ENCODE results near the gene IL16.

The IL16 gene

GRCh38 chr15:81296186-81296585, 99.5 kb downstream of the IL16 start:
- Mint-ChIP-seq H3K4me1 (peaks cover 91% of the 10 kb centered on the region), H3K27me3 (no peaks in the 10 kb centered on the region), H3K27ac (peak overlapping the region; percentile 99), H3K4me3 (peak overlapping the region; percentile 95), H3K9me3 (no peaks in the 10 kb centered on the region), H3K36me3 (peaks cover 7% of the 10 kb centered on the region)

- Mint-ChIP-seq H3K27ac (peak overlapping the region; percentile 99), H3K4me3 (peak overlapping the region; percentile 95), H3K36me3 (peaks cover 8% of the 10 kb centered on the region), H3K27me3 (no peaks in the 10 kb centered on the region), H3K4me1 (peaks cover 91% of the 10 kb centered on the region), H3K9me3 (no peaks in the 10 kb centered on the region)
These were observed 100.0 kb downstream of the IL16 start for GRCh38 chr15:81296673-81297072.

- Mint-ChIP-seq H3K4me3 (peak overlapping the region; percentile 95), H3K27ac (peak overlapping the region; percentile 99), H3K9me3 (no peaks in the 10 kb centered on the region), H3K4me1 (peaks cover 91% of the 10 kb centered on the region), H3K27me3 (no peaks in the 10 kb centered on the region), H3K36me3 (peaks cover 13% of the 10 kb centered on the region)
These were observed 100.5 kb downstream of the IL16 start for GRCh38 chr15:81297147-81297572.

GRCh38 chr15:81297603-81298575, 101.2 kb downstream of the IL16 start:
- H3K4me1 Mint-ChIP-seq, result peaks cover 91% of the 10 kb centered on the region
- H3K9me3 Mint-ChIP-seq, result no peaks in the 10 kb centered on the region
- H3K4me3 Mint-ChIP-seq, result peak overlapping the region; percentile 95
- H3K36me3 Mint-ChIP-seq, result peaks cover 18% of the 10 kb centered on the region
- H3K27me3 Mint-ChIP-seq, result no peaks in the 10 kb centered on the region
- H3K27ac Mint-ChIP-seq, result peak overlapping the region; percentile 99

- H3K4me3 Mint-ChIP-seq, result peak overlapping the region; percentile 95
- H3K27ac Mint-ChIP-seq, result peak overlapping the region; percentile 99
- H3K36me3 Mint-ChIP-seq, result peaks cover 22% of the 10 kb centered on the region
- H3K9me3 Mint-ChIP-seq, result no peaks in the 10 kb centered on the region
- no peaks in the 10 kb centered on the region for H3K27me3 Mint-ChIP-seq
- peaks cover 91% of the 10 kb centered on the region for H3K4me1 Mint-ChIP-seq
These were observed 101.9 kb downstream of the IL16 start for GRCh38 chr15:81298611-81299010.

GRCh38 chr15:81299156-81299555, 102.5 kb downstream of the IL16 start:
- Mint-ChIP-seq H3K36me3 (peaks cover 26% of the 10 kb centered on the region), H3K4me3 (peak overlapping the region; percentile 95), H3K27ac (peak overlapping the region; percentile 99), H3K9me3 (no peaks in the 10 kb centered on the region), H3K4me1 (peaks cover 91% of the 10 kb centered on the region), H3K27me3 (no peaks in the 10 kb centered on the region)

- H3K4me1 Mint-ChIP-seq, result peaks cover 91% of the 10 kb centered on the region
- peak overlapping the region; percentile 95 for H3K4me3 Mint-ChIP-seq
- H3K27me3 Mint-ChIP-seq, result no peaks in the 10 kb centered on the region
- no peaks in the 10 kb centered on the region for H3K9me3 Mint-ChIP-seq
- peaks cover 27% of the 10 kb centered on the region for H3K36me3 Mint-ChIP-seq
- peak overlapping the region; percentile 99 for H3K27ac Mint-ChIP-seq
These were observed 103.1 kb downstream of the IL16 start for GRCh38 chr15:81299630-81300273.

GRCh38 chr15:81301385-81301784, 104.7 kb downstream of the IL16 start:
- Mint-ChIP-seq H3K36me3 (peaks cover 36% of the 10 kb centered on the region), H3K4me1 (peaks cover 90% of the 10 kb centered on the region), H3K4me3 (peak overlapping the region; percentile 95), H3K9me3 (no peaks in the 10 kb centered on the region), H3K27me3 (no peaks in the 10 kb centered on the region), H3K27ac (peak overlapping the region; percentile 88)

- Mint-ChIP-seq H3K4me3 (peak overlapping the region; percentile 95), H3K27ac (peak overlapping the region; percentile 88), H3K36me3 (peaks cover 38% of the 10 kb centered on the region), H3K9me3 (no peaks in the 10 kb centered on the region), H3K27me3 (no peaks in the 10 kb centered on the region), H3K4me1 (peaks cover 90% of the 10 kb centered on the region)
These were observed 105.2 kb downstream of the IL16 start for GRCh38 chr15:81301815-81302399.

- Mint-ChIP-seq H3K27me3 (no peaks in the 10 kb centered on the region), H3K27ac (peak overlapping the region; percentile 68), H3K4me3 (peak overlapping the region; percentile 95), H3K4me1 (peaks cover 90% of the 10 kb centered on the region), H3K36me3 (peaks cover 40% of the 10 kb centered on the region), H3K9me3 (no peaks in the 10 kb centered on the region)
These were observed 106.0 kb downstream of the IL16 start for GRCh38 chr15:81302701-81303109.

GRCh38 chr15:81303244-81304225, 106.9 kb downstream of the IL16 start:
- Mint-ChIP-seq H3K4me3 (peak overlapping the region; percentile 95), H3K9me3 (no peaks in the 10 kb centered on the region), H3K36me3 (peaks cover 40% of the 10 kb centered on the region), H3K4me1 (peaks cover 84% of the 10 kb centered on the region), H3K27me3 (no peaks in the 10 kb centered on the region), H3K27ac (peak overlapping the region; percentile 96)

- Mint-ChIP-seq H3K36me3 (peaks cover 43% of the 10 kb centered on the region), H3K27me3 (no peaks in the 10 kb centered on the region), H3K4me3 (peak overlapping the region; percentile 95), H3K4me1 (peaks cover 83% of the 10 kb centered on the region), H3K27ac (peak overlapping the region; percentile 88), H3K9me3 (no peaks in the 10 kb centered on the region)
These were observed 107.5 kb downstream of the IL16 start for GRCh38 chr15:81304226-81304625.

- Mint-ChIP-seq H3K4me1 (peaks cover 88% of the 10 kb centered on the region), H3K36me3 (peaks cover 43% of the 10 kb centered on the region), H3K27ac (peak overlapping the region; percentile 65)
These were observed 111.6 kb downstream of the IL16 start for GRCh38 chr15:81308260-81308659.

GRCh38 chr15:81309647-81310450, 113.2 kb downstream of the IL16 start:
- H3K36me3 Mint-ChIP-seq, result peaks cover 36% of the 10 kb centered on the region
- no peaks in the 10 kb centered on the region for H3K9me3 Mint-ChIP-seq
- H3K4me1 Mint-ChIP-seq, result peaks cover 85% of the 10 kb centered on the region
- no peaks in the 10 kb centered on the region for H3K27me3 Mint-ChIP-seq
- peak overlapping the region; percentile 90 for H3K27ac Mint-ChIP-seq
- H3K4me3 Mint-ChIP-seq, result no peak overlapping the region

More at GRCh38 chr15:81308260-81308659, 111.6 kb downstream of the IL16 start:
- H3K9me3 Mint-ChIP-seq, result no peaks in the 10 kb centered on the region
- H3K4me3 Mint-ChIP-seq, result no peak overlapping the region
- H3K27me3 Mint-ChIP-seq, result no peaks in the 10 kb centered on the region

All from activated naive CD4-positive, alpha-beta T cell treated with anti-CD3 and anti-CD28 coated beads, Interleukin-2, amount 50 U/mL, for 24 hours (primary cell).